Endodermal cell (in vitro differentiated cells): Measurements from ENCODE around the gene ERMAP. TPM values are rescaled to one million over a fixed set of nuclear protein-coding genes. Genes with fewer than 3 reads are reported as not detected.

Source experiments
- DNase-seq: peaks from one replicate; pipeline ENCODE4 v3.0.0-alpha.2; 2017
- H3K27ac ChIP-seq: 2 replicates; pipeline ENCODE4 v1.5.1; 2013; ENCODE audit warnings: mild to moderate bottlenecking, low read depth, low read length, moderate library complexity
- H3K27me3 ChIP-seq: 2 replicates; pipeline ENCODE4 v1.6.1; 2013; ENCODE audit warnings: mild to moderate bottlenecking, low read length, moderate library complexity; ENCODE audit not compliant: insufficient read depth, control insufficient read depth, poor library complexity, severe bottlenecking
- H3K36me3 ChIP-seq: 2 replicates; pipeline ENCODE4 v1.7.0; 2013; ENCODE audit warnings: mild to moderate bottlenecking, low read length, moderate library complexity; ENCODE audit not compliant: control insufficient read depth, insufficient read depth
- H3K4me1 ChIP-seq: one replicate; pipeline ENCODE4 v1.7.0; 2013; ENCODE audit warnings: low read length; ENCODE audit not compliant: control insufficient read depth, insufficient read depth
- H3K4me3 ChIP-seq: 2 replicates; pipeline ENCODE4 v1.5.1; 2013; ENCODE audit warnings: mild to moderate bottlenecking, low read length, moderate library complexity
- H3K9ac ChIP-seq: 2 replicates; pipeline ENCODE4 v1.6.1; 2013; ENCODE audit warnings: mild to moderate bottlenecking, low read length, moderate library complexity; ENCODE audit not compliant: poor library complexity, severe bottlenecking; ENCODE audit errors: extremely low read depth
- H3K9me3 ChIP-seq: 2 replicates; pipeline ENCODE4 v1.6.1; 2013; ENCODE audit warnings: mild to moderate bottlenecking, low read length, moderate library complexity; ENCODE audit not compliant: control insufficient read depth
- H3K27ac Mint-ChIP-seq: 2 replicates; pipeline ENCODE4 v1.8.0; 2020; ENCODE audit warnings: mixed read lengths
- H3K27me3 Mint-ChIP-seq: 2 replicates; pipeline ENCODE4 v1.8.0; 2021; ENCODE audit warnings: mild to moderate bottlenecking, mixed read lengths; ENCODE audit not compliant: insufficient read depth
- H3K36me3 Mint-ChIP-seq: 2 replicates; pipeline ENCODE4 v1.8.0; 2020; ENCODE audit warnings: low read depth, mixed read lengths
- H3K4me1 Mint-ChIP-seq: 2 replicates; pipeline ENCODE4 v1.8.0; 2020; ENCODE audit warnings: mixed read lengths
- H3K4me3 Mint-ChIP-seq: 2 replicates; pipeline ENCODE4 v1.8.0; 2020; ENCODE audit warnings: mild to moderate bottlenecking, moderate library complexity, mixed read lengths
- H3K9me3 Mint-ChIP-seq: 2 replicates; pipeline ENCODE4 v1.8.0; 2020; ENCODE audit warnings: mild to moderate bottlenecking, mixed read lengths
- WGBS, 2 experiments: methylation state at CpG; one replicate each; pipeline versions ENCODE4 v1.1.5 to v1.1.7; 2013; ENCODE audit warnings: missing lambda C conversion rate in 2 of 2, mixed read lengths in 1 of 2; ENCODE audit not compliant: insufficient coverage in 1 of 2, insufficient read length in 1 of 2; 5-methylcytosine and 5-hydroxymethylcytosine counted together
- total RNA-seq, 2 donors: library from RNA; stranded (reverse); fragmentation: NEBNext Ultra II Directional in 1 of 2; extraction: Animal tissue kit (Norgen Biotek cat#: 25700) in 1 of 2; gene quantifications; 2 replicates in 1 of 2; 3 replicates in 1 of 2; pipeline ENCODE4 v1.2.1, GENCODE V29; 2021
- TF ChIP-seq, protein P1 (sequence below): fragments of 200-600 bp; sonication (generic); conservative IDR thresholded peaks from 2 replicates; pipeline ENCODE4 v1.5.0; 2021; ENCODE audit warnings: antibody characterized with exemption, mild to moderate bottlenecking

The ERMAP gene
- total RNA-seq, 2 donors from 2014 or later = 5.1 to 5.7 TPM

DNA sequence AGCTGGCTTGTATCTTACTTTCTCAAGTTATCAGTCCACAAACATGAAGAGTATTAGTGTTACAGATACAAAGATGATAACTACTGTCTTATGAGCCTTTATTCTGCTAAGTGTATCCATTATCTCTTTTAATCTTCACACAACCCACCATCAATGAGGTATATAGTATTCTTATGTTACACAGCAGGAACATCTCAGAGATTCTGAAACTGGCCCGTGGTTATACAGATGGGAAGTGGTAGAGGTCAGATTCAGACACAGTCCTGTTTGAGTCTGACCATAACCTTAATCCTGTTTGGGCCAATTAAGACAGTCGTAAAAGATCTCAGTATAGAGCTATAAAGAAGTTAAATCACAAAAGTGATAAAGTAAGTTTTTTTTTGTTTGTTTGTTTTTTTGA, 37.2 kb upstream of the ERMAP start:
- peaks cover 67% of the 10 kb centered on the region for H3K36me3 ChIP-seq
- no peak overlapping the region for H3K9ac ChIP-seq
- Mint-ChIP-seq H3K9me3 (no peaks in the 10 kb centered on the region), H3K4me1 (no peaks in the 10 kb centered on the region), H3K27me3 (no peaks in the 10 kb centered on the region), H3K36me3 (peaks cover 70% of the 10 kb centered on the region), H3K27ac (no peak overlapping the region), H3K4me3 (no peak overlapping the region)
- DNase-seq = no peak
- no peaks in the 10 kb centered on the region for H3K9me3 ChIP-seq
- H3K27ac ChIP-seq = no peak overlapping the region
- H3K4me1 ChIP-seq = no peaks in the 10 kb centered on the region
- H3K27me3 ChIP-seq = no peaks in the 10 kb centered on the region
- TF ChIP-seq, protein P1, sequence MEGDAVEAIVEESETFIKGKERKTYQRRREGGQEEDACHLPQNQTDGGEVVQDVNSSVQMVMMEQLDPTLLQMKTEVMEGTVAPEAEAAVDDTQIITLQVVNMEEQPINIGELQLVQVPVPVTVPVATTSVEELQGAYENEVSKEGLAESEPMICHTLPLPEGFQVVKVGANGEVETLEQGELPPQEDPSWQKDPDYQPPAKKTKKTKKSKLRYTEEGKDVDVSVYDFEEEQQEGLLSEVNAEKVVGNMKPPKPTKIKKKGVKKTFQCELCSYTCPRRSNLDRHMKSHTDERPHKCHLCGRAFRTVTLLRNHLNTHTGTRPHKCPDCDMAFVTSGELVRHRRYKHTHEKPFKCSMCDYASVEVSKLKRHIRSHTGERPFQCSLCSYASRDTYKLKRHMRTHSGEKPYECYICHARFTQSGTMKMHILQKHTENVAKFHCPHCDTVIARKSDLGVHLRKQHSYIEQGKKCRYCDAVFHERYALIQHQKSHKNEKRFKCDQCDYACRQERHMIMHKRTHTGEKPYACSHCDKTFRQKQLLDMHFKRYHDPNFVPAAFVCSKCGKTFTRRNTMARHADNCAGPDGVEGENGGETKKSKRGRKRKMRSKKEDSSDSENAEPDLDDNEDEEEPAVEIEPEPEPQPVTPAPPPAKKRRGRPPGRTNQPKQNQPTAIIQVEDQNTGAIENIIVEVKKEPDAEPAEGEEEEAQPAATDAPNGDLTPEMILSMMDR = no peak
- H3K4me3 ChIP-seq = no peak overlapping the region
- WGBS, 2 experiments = 88 to 100% methylated on average over 2 of the region's 2 CpGs

DNA sequence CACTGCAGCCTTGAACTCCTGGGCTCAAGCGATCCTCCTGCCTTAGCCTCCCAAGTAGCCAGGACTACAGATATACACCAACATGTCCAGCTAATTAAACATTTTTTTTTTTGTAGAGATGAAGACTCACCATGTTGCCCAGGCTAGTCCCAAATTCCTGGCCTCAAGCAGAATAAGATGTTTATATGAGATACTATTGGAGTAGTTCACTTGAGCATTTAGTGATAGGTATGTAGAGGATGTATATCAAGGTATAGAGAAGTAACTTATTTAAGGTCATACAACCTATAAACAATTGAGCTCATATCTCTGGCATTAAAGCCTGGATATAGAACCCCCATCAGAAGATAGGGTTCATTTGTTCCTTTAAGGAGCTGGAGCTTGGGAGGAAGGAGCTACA, 36.7 kb upstream of the ERMAP start:
- H3K27ac Mint-ChIP-seq = no peak overlapping the region
- Histone ChIP-seq H3K27ac (no peak overlapping the region), H3K27me3 (no peaks in the 10 kb centered on the region), H3K9me3 (no peaks in the 10 kb centered on the region), H3K4me1 (no peaks in the 10 kb centered on the region), H3K4me3 (no peak overlapping the region), H3K9ac (no peak overlapping the region), H3K36me3 (peaks cover 63% of the 10 kb centered on the region)
- H3K27me3 Mint-ChIP-seq = peaks cover under 1% of the 10 kb centered on the region
- peaks cover 66% of the 10 kb centered on the region for H3K36me3 Mint-ChIP-seq
- WGBS, 2 experiments = 88 to 100% methylated on average over 1 of the region's 1 CpG
- no peaks in the 10 kb centered on the region for H3K9me3 Mint-ChIP-seq
- no peak overlapping the region for H3K4me3 Mint-ChIP-seq
- no peak for DNase-seq
- no peaks in the 10 kb centered on the region for H3K4me1 Mint-ChIP-seq
- TF ChIP-seq, protein P1 = no peak

DNA sequence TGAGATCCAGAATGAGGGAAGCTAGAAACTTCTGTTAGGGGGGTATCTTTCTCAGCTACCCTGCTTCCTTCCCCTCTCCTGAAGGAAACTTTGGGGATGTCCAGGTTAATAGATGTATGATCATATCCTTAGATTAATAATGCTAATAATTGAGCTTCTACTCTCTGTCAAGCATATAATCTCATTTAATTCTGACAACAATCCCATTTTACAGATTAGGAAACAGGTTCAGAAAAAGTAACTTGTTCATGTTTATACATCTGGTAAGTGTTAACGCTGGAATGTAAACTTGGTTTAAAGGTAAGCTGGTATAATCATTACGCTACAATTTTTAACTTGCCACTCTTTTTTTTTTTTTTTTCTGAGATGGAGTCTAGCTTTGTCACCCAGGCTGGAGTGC, 33.8 kb upstream of the ERMAP start:
- no peak for DNase-seq
- no peak overlapping the region for H3K27ac Mint-ChIP-seq

More for the DNA sequence above, 33.8 kb upstream of the ERMAP start:
- no peaks in the 10 kb centered on the region for H3K9me3 ChIP-seq
- no peaks in the 10 kb centered on the region for H3K27me3 ChIP-seq
- TF ChIP-seq, protein P1 = no peak
- no peak overlapping the region for H3K4me3 ChIP-seq
- H3K36me3 ChIP-seq = peaks cover 37% of the 10 kb centered on the region
- H3K27me3 Mint-ChIP-seq = peaks cover 16% of the 10 kb centered on the region
- H3K4me1 Mint-ChIP-seq = peaks cover 4% of the 10 kb centered on the region
- no peak overlapping the region for H3K4me3 Mint-ChIP-seq
- no peaks in the 10 kb centered on the region for H3K9me3 Mint-ChIP-seq
- H3K9ac ChIP-seq = no peak overlapping the region
- H3K4me1 ChIP-seq = no peaks in the 10 kb centered on the region
- H3K36me3 Mint-ChIP-seq = peaks cover 47% of the 10 kb centered on the region
- 100% methylated on average over 2 of the region's 2 CpGs; no CpG with 5 or more reads in 1 of the 2 experiments for WGBS, 2 experiments
- no peak overlapping the region for H3K27ac ChIP-seq
